GM21515 (cell line): ENCODE measurements around the gene LMO2.
"Not testable (repeated sequence)": the region's sequence is repeated elsewhere in the genome, so short reads cannot be mapped to it uniquely, and the experiment has no call there.

ENCODE experiments used
- ATAC-seq: cut with Tn5 transposase; IDR thresholded peaks from one replicate; pipeline ENCODE4 v1.9.1; 2021; ENCODE audit not compliant: unreplicated experiment

The LMO2 gene

DNA sequence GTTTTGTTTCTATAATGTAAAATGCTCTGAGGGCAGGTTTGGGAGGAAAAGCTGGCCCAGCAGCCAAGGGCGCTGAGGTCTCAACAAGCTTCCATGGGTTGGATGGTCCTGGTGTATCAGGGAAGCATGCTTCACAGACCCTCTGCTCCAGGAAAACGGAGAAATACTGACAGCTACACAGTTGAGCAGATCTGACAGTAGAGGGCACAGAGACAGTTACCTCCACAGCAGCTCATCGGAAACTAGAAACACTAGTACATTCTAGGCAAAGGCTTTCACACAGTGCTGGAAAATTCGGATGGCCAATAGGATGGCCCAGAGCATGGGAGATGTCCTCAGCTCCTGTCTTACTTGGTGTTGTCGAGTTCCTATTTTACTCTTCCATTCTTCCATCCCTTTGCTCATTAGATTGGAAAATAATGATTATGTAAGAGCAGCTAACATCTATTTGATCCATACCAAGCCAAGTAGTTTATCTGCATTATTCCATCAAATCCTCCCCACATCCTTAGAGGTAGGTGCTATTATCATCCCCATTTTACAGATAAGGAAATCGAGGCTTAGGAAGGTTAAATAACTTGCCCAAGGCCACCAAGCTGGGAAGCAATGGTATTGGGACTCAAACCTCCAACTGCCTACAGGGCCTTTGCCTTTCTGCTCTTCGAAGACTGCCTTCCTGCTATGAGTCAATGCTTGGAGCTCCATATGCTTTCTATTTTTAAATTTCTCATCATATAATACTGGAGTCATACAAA is 28.3 kb downstream of the LMO2 start:
- no peak for ATAC-seq

DNA sequence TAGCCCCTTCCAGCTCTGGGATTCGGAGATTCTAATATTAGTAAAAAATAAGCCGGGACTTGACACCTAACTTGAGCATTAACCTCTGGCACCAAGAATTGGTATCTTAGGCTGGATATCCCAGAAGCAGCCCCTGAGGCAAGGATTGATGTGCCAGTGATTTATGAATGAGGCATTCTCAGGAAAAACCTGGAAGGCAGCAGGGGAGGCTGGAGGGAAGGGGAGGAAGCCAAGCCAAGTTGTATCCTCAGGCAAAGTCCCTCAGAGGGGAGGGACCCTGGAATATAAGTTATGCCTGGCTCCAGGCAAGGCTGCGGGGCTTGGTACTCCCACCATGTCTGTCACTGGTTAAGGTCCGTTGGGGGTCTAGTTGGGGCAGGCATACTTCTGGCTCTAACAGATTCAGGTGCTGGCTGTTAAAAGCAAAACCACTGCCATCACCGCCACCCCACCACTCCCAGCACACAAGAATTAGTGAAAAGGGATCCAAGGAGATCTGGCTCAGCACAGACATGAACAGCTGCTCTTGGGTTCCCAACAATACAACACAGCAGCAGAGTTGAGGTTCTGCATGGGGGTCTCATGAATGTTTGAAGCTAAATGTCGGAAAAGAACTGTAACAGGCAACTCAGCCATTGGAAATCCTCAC is 29.8 kb downstream of the LMO2 start:
- ATAC-seq = no peak

DNA sequence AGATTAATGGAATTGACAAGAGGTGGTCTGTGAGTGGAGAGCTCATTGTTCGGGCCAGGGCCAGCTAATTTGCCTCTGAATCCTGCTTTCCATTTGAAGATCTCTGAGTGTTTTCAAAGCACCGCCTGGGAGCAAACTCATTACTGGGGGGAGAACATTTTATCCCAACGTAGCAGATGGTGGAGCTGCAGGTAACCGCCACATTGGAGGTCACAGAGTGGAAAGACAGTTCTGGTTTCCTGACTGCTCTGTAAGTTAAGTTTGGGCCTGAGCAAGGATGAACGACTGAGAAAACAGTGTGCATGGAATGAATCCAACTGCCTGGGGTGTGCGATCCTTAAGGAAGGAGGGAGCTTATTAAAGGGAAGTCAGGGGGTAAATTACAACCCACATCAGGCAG is 30.5 kb downstream of the LMO2 start:
- ATAC-seq = no peak

DNA sequence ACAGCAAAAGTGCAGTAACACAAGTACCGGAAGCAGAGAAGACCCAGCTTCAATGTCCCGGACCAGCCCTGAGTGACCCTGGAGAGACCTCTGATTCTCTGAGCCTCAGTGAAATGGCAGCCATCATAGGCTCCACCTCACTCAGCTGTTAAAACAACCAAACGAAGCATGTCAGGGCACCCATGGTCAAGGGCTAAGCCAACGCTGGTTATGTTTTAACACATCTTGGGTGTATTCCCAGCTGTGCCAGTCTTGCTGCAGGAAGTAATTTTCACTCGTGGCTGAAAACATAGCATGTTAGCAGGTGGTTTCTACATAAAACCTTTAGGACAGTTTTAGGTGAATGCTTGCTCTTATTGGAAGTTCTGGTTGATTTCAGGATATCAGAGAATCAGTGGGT is 30.9 kb downstream of the LMO2 start:
- no peak for ATAC-seq

DNA sequence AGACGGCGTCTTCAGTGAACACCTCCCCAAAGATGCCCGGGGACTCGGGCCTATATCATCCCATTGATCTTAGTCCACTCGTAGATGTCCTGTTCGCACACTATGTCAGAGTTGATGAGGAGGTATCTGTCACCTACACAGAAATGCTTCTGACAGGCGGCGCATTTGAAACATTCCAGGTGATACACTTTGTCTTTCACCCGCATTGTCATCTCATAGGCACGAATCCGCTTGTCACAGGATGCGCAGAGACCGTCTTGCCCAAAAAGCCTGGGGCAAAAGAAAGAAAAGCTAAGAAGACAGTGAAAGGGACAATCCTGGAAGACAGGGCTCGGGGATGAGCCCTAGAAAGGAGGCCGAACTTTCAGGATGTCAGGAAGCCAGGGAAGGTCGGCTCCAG is 32.6 kb downstream of the LMO2 start:
- ATAC-seq = no peak

DNA sequence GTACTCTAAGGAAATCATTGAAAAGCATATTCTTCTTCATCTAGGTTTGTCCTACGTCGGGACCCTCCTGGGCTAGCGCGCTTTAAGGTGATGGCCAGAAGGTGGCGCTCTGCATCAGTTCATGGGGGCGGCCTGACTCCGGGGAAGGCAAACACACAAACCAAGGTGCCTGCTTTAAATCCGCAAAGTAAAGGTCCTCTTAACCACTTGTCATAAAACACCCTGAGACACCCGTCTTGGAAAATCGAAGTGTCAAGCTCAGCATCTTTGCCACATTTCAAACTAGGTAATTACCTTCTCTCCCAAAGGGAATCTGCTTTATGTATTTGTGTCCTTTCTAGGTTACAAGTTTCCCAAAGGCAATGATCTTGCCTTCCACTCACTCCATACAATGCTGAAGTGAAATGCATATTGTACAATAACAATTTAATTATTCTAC is 33.9 kb downstream of the LMO2 start:
- ATAC-seq = no peak

DNA sequence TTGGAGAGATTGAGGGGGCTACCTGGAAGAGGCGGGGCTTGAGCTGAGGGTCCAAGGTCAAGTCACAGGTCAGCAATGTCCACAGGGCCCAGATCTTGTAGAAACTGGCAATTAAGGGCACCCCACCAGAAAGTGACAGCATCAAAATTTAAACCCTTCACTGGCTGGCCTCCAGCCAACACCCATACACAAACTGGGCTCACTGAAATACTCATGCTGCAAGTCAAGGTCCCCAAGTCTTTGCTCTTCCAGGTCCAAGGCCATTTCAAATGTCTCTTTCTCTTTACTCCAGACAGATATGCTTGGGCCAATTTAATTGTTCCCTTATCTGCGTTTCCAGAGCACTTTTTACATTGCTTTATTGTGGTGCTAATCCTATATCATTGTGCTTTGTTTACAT is 36.4 kb downstream of the LMO2 start:
- ATAC-seq = no peak

DNA sequence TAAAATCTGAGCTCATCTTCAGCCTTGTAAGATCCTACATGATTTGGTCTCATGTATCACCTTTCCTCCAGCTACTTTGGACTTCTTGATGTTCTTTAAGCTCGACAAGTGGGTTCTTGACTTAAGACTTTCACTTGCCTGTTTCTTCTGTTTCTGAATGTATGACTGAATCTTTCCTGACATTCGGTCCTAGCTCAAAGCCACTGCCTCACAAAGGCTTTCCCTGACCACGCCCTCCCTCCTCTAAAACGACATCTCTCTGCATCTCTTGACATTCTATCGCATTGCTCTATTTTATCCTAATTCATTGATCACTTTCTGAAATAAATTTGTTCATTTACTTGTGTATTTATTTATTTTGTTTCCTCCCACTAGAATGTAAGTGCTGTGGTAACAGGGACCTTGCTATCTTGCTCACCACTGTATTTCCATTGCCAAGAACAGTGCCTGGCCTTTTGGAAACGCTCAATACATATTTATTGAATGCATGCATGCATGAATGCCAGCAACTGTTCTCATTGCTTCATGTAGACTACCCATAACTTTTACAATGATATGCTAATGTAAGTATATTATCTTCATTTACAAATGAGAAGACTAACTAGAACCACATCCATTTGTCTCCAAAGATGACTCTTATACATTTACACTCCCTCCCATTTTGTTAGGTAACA is 43.0 kb downstream of the LMO2 start:
- ATAC-seq = no peak

DNA sequence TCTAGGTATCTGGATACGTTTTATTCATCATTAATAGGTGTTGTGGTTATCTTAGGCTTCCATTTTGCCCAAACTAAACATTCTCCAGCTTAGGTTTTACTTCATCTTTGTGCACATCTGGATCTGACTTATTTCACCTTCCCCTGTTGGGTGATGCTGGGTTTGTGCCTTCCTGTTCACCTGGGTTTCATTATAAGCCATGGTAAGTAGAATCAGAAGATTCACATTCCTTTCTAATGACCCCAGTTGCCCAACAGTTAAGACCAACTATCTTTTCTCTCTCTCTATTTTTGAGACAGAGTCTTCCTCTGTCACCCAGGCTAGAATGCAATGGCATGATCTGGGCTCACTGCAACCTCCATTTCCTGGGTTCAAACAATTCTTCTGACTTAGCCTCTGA is 44.6 kb downstream of the LMO2 start:
- ATAC-seq = no peak

DNA sequence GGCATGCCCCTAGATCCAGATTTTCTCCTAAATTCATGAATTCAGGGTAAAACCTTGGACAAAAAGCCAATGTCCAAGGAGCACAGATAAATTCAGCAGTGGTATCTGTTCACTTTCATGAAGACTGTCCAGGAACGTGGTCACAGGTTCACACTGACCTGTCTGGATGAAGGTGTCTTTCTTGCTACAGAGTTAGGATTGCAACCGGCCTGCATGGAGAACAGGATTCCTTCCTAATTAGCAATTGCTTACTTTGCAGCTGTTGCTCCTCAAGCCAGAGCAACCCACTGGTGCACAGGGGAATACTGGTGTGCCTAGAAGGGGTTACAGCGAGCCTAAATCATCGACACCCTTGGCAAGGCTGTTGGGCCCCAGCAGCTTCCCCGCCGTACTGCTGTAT is 47.6 kb downstream of the LMO2 start:
- no peak for ATAC-seq

DNA sequence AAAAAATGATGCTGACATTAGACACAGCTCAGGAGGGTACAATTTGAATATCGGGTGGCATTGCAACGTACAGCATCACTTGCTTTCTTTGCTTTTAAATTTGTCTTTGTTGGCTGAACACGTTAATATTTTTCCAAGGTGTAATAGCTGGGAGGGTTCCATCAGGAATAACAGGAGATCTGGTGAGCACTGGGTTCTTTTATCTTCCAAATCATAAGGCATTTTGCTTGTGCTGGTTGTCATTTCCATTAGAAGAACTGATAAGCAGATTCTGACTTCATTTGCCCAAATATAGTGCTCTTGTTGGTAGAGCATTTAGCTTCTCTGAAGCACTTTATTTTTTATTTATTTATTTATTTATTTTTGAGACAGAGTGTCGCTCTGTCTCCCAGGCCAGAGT is 48.9 kb downstream of the LMO2 start:
- no peak for ATAC-seq

DNA sequence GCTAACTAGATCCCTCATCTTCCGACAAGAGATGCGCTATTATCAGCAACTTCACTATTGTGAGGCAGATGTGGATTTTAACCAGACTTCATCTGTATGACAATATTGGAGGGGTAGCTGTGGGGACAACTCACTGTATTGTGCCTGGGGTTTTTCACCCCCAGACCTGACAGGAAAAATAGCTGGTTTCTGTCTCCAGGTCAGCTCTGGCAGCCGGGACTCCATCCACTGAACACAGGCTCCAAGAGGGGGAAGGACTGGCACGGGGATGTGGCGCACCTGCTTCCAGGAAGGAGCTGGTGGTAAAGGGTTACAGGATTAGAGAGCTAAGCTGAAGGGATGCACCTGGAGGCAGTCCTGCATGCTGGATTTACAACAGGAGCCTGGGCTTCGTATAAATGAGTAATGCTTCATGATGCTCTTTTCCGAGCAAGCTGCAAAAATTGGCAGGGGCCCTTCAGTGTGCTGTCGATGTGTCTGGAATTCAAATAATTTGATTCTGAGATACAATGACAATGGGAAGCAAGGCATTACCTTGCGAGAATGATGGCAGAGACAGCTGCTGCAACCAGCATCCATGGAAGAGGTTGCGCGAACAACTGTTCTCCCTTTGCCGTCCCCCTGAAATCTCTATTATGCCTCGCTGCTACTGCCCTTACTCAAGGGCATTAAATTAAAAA is 49.5 kb downstream of the LMO2 start:
- ATAC-seq = no peak

DNA sequence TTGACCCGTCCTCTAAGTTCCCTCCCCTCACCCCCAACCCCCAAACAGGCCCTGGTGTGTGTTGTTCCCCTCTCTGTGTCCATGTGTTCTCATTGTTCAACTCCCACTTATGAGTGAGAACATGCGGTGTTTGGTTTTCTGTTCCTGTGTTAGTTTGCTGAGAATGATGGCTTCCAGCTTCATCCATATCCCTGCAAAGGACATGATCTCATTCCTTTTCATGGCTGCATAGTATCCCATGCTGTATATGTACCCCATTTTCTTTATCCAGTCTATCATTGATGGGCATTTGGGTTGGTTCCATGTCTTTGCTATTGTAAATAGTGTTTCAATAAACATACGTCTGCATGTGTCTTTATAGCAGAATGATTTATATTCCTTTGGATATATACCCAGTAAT is 53.6 kb downstream of the LMO2 start:
- ATAC-seq = not testable (repeated sequence)

DNA sequence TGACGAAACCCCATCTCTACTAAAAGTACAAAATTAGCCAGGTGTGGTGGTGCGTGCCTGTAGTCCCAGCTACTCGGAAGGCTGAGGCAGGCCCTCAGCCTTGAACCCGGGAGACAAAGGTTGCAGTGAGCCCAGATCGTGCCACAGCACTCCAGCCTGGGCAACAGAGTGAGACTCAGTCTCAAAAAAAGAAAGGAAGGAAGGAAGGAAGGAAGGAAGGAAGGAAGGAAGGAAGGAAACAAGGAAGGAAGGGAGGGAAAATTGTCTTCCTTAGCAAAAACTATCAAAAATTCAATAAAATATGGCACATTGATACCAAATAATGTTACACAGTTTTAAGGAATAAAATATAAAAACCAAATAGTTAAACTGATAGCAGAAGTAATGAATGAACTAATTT is 54.5 kb downstream of the LMO2 start:
- not testable (repeated sequence) for ATAC-seq

DNA sequence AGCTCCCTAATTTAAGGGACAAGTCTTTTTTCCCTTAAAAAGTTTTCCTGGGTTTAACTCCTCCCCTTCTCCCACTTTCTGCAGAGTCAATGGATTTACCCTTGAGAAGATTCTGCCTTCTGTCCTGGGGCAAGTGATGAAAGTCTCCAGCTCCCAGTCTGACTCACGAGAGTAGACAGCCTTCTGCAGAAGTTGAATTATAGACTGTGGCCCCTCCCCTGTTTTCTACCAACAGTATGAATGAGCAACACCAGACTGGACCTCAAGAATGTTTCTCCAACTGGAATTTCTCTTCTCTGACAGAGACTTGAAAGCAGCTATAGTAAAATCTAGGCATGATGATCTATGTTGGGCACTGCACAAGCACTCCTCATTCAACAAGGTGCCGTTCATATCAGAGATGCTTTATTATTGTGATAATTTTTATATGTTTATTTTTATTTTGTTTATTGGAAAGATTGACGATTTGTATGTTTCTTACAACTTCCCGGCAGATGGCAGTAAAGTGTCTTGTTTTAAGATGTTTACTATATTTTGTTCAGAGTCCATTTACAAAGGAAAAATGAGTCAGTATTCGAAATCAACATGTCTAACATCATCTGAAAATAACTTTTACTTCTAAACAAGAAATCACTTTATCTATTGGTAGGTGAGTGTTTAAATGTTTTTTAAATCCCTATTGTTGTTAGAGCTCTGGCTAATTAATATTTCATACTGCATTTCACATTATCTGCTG is 56.6 kb downstream of the LMO2 start:
- no peak for ATAC-seq

DNA sequence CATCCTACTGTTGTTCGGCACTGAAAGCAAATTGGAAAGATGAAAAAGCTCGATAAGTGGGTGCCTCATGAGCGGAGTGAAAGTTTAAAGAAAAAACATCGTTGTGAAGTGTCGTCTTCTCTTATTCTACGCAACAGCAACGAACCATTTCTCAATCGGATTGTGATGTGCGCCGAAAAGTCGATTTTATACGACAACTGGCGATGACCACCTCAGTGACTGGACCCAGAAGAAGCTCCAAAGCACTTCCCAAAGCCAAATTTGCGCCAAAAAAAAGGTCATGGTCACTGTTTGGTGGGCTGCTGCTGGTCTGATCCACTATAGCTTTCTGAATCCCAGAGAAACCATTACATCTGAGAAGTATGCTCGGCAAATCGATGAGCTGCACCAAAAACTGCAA is 59.2 kb downstream of the LMO2 start:
- ATAC-seq = no peak

DNA sequence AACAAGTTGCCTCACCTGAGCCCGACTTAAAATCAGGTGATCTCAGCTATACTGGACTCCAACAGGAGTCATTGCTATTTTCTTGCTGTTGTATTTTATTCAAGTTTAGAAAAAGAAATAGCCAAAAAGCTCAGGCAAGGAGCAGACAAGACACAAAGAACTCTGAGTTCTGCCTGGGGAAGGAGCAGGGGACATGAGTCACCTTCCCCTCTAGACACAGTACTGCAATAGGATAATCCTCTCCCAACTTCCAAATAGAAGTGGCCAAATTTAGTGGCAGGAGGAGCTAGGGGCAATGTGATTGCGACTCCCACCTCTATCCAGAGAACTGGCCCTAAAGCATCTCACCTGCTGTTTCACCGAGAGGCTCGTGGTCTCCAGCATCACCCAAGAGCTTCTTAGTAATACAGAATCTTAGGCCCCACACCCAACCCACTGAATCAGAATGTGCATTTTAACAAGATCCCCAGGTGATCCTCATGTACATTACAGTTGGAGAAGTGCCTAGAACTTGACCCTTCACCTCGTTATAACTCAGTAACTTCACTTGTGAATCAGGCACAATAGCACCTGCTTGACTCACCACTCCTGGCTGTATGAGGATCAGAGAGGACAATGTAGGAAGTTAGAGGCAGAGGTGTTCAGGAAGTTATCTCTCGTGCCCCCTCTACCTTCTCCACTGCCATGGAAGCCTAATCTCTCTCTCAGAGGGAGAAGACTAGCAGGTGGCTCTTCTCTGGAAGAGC is 60.8 kb downstream of the LMO2 start:
- no peak for ATAC-seq

DNA sequence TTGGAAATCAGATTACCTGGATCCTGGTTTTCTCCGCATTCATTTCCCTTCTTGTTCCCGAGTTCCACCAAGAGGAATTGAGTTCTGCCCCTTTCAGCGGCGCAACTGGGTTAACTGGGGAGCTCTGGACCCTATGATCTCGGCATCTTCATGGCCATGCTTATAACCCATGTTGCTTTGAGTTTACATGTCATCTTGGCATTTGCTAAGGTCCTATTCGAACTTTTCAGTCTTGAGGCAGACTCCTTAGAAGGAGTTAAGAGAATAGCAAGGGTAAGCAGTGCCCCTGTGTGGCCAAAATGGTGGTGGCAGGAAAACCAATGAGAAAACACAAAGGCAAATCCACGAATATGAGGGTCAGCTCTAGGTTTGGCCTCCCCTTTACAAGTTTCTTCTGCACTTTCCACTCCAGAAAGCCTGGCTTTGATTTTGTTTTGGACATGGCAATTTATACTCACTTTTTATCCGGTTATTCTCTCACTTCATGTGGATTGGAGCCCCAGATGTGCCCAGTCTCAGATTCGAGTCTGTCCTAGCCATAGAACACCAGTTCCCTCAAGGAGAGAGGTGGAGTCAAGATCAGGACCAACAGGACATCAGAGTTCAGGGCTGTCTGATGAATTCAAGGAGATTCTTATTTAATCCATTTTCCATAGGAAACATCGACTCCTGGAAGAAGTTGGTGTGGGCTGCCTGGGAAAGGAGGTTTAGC is 62.3 kb downstream of the LMO2 start:
- peak; percentile 63 for ATAC-seq

DNA sequence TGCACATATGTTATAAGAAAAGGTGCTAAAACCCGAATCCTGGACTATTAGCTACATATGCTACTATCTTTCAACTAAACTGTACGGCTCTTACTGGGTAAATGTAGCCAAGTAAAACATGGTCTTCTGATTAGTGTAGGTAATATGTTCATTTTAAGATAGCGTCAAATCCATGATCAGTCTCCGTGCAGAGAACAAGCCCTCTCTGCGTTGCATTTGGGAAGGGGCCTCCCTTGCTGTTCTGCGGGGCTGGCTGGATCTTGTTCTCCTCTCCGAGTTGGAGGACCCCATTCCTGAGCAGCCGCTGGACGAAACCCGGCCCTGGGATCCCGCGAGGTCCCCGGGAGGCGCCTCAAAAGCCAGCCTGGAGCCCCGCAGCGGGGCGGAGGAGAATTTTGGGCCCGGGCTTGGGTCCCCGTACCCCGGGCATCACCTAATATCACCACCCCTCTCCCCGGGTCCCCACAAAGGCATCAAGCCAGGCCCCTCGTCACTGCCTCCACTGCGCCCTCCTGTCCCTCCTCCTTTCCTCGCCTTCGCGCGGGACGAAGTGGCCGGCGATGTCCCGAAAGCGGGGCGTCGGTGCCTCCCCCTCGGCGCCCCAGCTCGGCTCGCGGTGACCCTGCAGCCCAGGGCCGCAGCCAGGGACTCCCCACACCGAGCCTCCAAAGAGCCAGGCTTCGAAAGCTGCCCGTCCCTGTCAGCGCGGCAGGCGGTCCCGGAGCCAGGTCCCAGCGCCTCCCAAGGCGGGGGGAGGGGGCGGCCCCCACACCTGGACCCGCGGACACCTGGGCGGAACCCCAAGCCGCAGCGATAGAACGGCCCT is 63.1 kb downstream of the LMO2 start:
- ATAC-seq = no peak
